Activated CD4-positive, alpha-beta T cell treated with anti-CD3 and anti-CD28 coated beads, Interleukin-2, amount 10 ng/mL, durations not matched to agents 24 days and 14 days (primary cell): ENCODE data around the gene AKAP13. TPM values are rescaled to one million over a fixed set of nuclear protein-coding genes. Genes with fewer than 3 reads are reported as not detected.

ENCODE experiments used
- DNase-seq: peaks from one replicate; pipeline ENCODE4 v3.0.0; 2022
- H3K27ac Mint-ChIP-seq: one replicate; pipeline ENCODE4 v1.8.0; 2022; ENCODE audit warnings: mild to moderate bottlenecking, mixed read lengths
- H3K27me3 Mint-ChIP-seq: one replicate; pipeline ENCODE4 v1.8.0; 2022; ENCODE audit warnings: mixed read lengths
- H3K36me3 Mint-ChIP-seq: one replicate; pipeline ENCODE4 v1.8.0; 2022; ENCODE audit warnings: low read depth, mild to moderate bottlenecking, mixed read lengths
- H3K4me1 Mint-ChIP-seq: one replicate; pipeline ENCODE4 v1.8.0; 2021; ENCODE audit warnings: mixed read lengths
- H3K4me3 Mint-ChIP-seq: one replicate; pipeline ENCODE4 v1.8.0; 2022; ENCODE audit warnings: mild to moderate bottlenecking, moderate library complexity, mixed read lengths
- H3K9me3 Mint-ChIP-seq: one replicate; pipeline ENCODE4 v1.8.0; 2021; ENCODE audit warnings: mixed read lengths
- intact Hi-C: fragments of 100-400 bp; cut with micrococcal nuclease; formaldehyde crosslinking; loops from one replicate; pipeline ENCODE4 v1.15.1; 2023
- total RNA-seq: library from RNA; stranded (reverse); gene quantifications from 2 replicates; pipeline ENCODE4 v1.2.3, GENCODE V29; 2022

AKAP13 gene
- total RNA-seq, 1 donor from 2014 or later, result 71.3 TPM

DNA sequence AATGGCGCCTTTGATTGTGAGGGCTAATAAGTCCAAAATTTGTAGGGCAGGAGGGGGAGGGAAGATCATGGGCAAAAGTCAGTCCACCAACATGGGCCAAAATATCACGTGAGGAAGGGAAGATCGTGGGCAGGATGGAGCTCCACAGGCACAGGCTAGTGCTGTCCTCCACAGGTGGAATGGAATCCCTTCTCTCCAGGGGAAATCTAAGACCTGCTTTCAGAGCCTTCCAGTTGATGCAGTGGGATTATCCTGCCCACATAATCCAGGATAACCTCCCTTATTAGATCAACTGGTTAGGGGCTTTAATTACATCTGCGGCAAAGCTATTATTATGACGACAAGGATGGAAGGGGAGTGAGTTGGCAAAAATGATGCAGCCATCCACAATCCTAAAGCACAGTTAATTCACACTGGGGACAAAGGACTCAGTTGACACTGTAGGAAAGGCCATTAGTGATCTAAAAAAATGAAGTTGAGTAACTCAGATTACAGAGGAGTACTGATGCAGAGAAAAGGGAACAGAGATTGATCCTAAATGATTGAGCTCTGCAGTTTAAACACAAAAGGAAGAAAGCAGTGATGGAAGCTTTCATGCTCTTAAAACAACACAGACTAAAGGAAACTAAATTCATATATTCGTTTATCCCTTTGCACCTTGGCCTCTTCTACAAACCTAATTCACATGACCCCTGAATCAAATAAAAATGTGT lies 159.8 kb downstream of the AKAP13 start:
- peaks cover 24% of the 10 kb centered on the region for H3K36me3 Mint-ChIP-seq
- H3K4me3 Mint-ChIP-seq, result no peak overlapping the region
- H3K27ac Mint-ChIP-seq, result no peak overlapping the region
- H3K27me3 Mint-ChIP-seq, result no peaks in the 10 kb centered on the region
- no peaks in the 10 kb centered on the region for H3K9me3 Mint-ChIP-seq
- intact Hi-C loops, result loop anchor here (5.0 kb wide), 2 partner anchors 128 to 162 kb away; no protein-coding TSS in a partner anchor
- peaks cover 63% of the 10 kb centered on the region for H3K4me1 Mint-ChIP-seq
- DNase-seq, result no peak

DNA sequence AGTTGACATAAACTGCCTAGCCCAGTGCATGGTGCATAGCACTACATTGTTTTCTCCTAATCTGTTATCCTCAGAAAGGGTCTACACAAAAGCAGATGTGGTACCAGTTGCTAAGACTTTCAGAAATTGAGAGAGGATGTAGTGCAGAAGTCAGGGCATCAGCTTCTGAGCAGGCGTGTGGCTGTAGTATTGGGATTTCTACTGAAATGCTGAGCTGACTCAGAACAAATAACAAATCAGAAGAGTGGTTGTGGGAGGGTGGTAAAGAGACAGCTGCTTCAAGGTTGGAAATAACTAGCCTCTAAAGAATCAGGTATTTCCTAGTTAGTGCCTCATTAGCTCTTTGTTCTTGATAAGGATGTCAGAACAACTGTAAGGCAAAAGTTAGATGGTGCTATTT lies 161.3 kb downstream of the AKAP13 start:
- Mint-ChIP-seq H3K9me3 (no peaks in the 10 kb centered on the region), H3K27me3 (no peaks in the 10 kb centered on the region), H3K4me1 (peaks cover 69% of the 10 kb centered on the region), H3K27ac (peak overlapping the region; percentile 66), H3K4me3 (no peak overlapping the region), H3K36me3 (peaks cover 24% of the 10 kb centered on the region)
- DNase-seq, result peak; percentile 70
- intact Hi-C loops, result loop anchor here (1.0 to 5.0 kb wide), 6 partner anchors 41 to 169 kb away; no protein-coding TSS in a partner anchor

DNA sequence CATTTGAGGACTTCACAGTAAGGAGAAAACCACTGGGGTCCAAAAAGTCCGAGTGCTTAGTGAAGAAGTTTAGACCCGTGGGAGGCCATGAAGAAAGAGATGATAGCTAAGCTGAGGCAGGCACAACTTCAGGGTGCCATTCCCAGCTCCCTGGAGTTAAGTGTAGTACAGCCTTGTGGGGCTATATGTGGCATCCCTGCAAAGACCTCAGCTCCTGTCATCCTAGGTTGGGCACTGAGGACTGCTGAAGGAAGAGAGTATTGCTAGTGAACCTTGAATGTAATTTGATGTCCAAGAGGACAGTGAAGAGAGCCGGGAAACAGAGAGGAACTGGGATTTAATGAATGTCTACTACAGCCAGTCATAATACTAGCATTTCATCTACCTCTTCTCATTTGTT lies 162.1 kb downstream of the AKAP13 start:
- Mint-ChIP-seq H3K36me3 (peaks cover 29% of the 10 kb centered on the region), H3K4me3 (peak overlapping the region; percentile 49), H3K4me1 (peaks cover 75% of the 10 kb centered on the region), H3K27ac (peak overlapping the region; percentile 51), H3K9me3 (no peaks in the 10 kb centered on the region), H3K27me3 (no peaks in the 10 kb centered on the region)
- intact Hi-C loops, result loop anchor here (1.0 to 5.0 kb wide), 6 partner anchors 40 to 168 kb away; no protein-coding TSS in a partner anchor
- DNase-seq, result no peak

DNA sequence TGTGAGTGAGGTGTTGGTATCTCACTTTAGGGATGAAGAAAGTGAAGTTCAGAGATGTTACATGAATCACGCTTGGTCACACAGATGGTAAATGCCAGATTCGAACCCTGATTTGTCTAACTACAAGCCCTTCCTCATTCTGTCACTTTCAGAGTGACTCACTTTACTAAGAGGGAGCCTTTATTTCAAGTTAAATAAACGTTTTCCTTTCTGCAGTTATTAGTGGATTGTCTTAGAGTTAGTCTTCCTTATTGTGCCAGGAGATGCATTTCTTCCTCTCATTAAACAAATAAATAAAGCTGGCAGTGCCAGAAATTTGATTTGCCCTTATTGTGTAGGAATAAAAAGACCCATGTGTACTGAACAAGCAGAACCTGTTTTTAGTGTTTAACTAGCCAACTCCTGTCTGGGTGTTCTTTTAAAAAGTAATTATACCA lies 162.5 kb downstream of the AKAP13 start:
- peak overlapping the region; percentile 51 for H3K27ac Mint-ChIP-seq
- H3K27me3 Mint-ChIP-seq, result no peaks in the 10 kb centered on the region
- intact Hi-C loops, result loop anchor here (1.0 to 5.0 kb wide), 7 partner anchors 13 to 167 kb away; no protein-coding TSS in a partner anchor
- H3K4me1 Mint-ChIP-seq, result peaks cover 77% of the 10 kb centered on the region
- peak overlapping the region; percentile 49 for H3K4me3 Mint-ChIP-seq
- peaks cover 33% of the 10 kb centered on the region for H3K36me3 Mint-ChIP-seq
- no peak for DNase-seq
- no peaks in the 10 kb centered on the region for H3K9me3 Mint-ChIP-seq

DNA sequence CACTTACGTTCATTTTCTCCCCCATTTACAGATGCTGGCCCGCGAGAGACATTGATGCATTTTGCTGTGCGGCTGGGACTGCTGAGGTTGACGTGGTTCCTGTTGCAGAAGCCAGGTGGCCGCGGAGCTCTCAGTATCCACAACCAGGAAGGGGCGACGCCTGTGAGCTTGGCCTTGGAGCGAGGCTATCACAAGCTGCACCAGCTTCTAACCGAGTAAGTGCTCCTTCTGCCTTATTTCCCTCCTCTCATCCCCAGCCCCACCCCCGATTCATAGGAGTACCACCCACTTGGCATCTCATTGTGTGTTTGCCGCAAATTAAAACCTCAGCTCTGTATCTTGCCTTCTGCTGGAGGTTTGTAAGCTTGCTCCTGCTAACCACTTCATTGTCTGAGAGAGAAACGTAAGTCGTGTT lies 163.3 kb downstream of the AKAP13 start:
- Mint-ChIP-seq H3K4me1 (peaks cover 75% of the 10 kb centered on the region), H3K27ac (peak overlapping the region; percentile 64), H3K4me3 (peak overlapping the region; percentile 74), H3K36me3 (peaks cover 31% of the 10 kb centered on the region), H3K9me3 (no peaks in the 10 kb centered on the region), H3K27me3 (no peaks in the 10 kb centered on the region)
- peak; percentile 82 for DNase-seq
- intact Hi-C loops, result loop anchor here (1.0 to 5.0 kb wide), 5 partner anchors 13 to 159 kb away; no protein-coding TSS in a partner anchor

DNA sequence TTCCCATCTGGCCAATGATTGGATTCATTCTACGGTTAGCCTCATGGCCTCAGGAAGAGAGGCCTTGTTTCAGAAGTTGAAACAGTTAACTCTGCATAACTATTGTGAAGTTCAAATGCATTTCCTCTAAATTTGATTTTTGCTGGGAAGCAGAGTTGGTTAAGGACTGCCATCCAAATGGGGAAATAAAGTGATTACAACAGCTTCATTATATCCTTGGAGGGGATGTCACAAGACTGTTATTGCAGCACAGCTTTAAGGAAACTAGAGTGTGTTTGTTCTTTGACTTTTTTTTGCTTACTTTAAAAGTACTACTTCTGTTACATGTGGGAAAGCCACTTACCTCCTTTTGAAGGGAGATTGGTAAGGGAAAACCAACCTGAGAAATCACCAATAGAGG lies 164.8 kb downstream of the AKAP13 start:
- no peak for DNase-seq
- no peak overlapping the region for H3K4me3 Mint-ChIP-seq
- H3K27ac Mint-ChIP-seq, result no peak overlapping the region
- H3K4me1 Mint-ChIP-seq, result peaks cover 65% of the 10 kb centered on the region
- no peaks in the 10 kb centered on the region for H3K27me3 Mint-ChIP-seq
- intact Hi-C loops, result no loop called here
- no peaks in the 10 kb centered on the region for H3K9me3 Mint-ChIP-seq
- peaks cover 27% of the 10 kb centered on the region for H3K36me3 Mint-ChIP-seq

DNA sequence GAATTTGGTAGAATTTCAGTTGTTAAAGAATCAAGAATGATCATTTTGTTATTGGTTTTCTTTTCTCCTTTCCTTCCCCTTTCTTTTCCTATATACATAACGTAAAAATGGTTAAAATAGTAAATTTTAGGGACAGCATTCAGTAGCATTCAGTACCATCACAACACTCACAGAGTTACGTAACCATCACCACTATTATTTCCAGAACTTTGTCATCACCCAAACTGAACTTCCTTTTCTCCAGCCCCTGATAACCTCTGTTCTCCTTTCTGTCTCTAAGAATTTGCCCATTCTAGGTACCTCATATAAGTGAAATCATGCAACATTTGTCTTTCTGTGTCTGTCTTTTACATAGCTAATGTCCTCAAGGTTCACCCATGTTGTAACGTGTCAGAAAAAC lies 165.3 kb downstream of the AKAP13 start:
- Mint-ChIP-seq H3K27ac (no peak overlapping the region), H3K36me3 (peaks cover 29% of the 10 kb centered on the region), H3K4me3 (no peak overlapping the region), H3K4me1 (peaks cover 59% of the 10 kb centered on the region), H3K9me3 (no peaks in the 10 kb centered on the region), H3K27me3 (no peaks in the 10 kb centered on the region)
- DNase-seq, result no peak
- intact Hi-C loops, result no loop called here

DNA sequence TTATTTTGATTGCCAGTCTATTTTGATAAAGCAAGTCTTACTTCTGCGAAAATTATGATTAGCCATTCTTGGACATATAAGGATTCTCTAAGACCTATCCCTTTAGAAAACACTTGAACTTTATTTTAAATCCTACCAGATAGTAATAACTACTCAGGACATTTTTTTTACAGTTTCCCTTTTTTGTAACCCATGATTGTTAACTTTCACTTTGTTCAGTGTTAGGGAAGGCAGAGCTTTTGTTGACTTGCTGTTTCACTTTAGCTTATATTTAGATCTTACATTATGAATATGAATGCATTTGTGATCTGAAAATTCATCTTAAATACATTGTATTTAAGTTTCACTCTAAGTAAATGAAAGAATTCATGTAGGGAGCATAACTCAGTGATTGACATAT lies 167.0 kb downstream of the AKAP13 start:
- H3K4me1 Mint-ChIP-seq, result peaks cover 43% of the 10 kb centered on the region
- peak overlapping the region; percentile 35 for H3K27ac Mint-ChIP-seq
- intact Hi-C loops, result no loop called here

DNA sequence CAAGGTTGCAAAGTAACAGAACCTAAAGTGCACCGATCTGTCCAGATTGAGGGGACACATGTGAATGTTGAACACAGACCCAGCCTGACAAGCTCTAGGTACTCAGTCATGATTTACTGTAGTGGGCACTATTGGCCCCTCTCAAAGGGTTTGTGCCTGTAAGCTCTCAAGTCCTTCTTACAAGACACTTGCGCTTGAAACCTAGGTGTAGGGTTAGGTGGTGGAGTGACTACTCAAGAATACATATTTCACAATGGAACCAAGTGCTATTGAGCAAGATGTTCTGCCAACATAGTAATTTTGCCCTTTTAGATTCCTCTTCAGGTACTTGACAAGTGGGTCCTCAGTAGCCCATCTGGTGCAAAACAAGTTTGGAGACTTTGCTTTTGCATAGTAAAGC lies 169.9 kb downstream of the AKAP13 start:
- H3K36me3 Mint-ChIP-seq, result peaks cover 23% of the 10 kb centered on the region
- intact Hi-C loops, result no loop called here
- no peak overlapping the region for H3K4me3 Mint-ChIP-seq
- H3K27me3 Mint-ChIP-seq, result no peaks in the 10 kb centered on the region
- no peaks in the 10 kb centered on the region for H3K9me3 Mint-ChIP-seq
- DNase-seq, result no peak
- H3K4me1 Mint-ChIP-seq, result peaks cover 24% of the 10 kb centered on the region
- H3K27ac Mint-ChIP-seq, result no peak overlapping the region

More for the DNA sequence above, 167.0 kb downstream of the AKAP13 start:
- Mint-ChIP-seq H3K9me3 (no peaks in the 10 kb centered on the region), H3K4me3 (peak overlapping the region; percentile 24), H3K36me3 (peaks cover 32% of the 10 kb centered on the region), H3K27me3 (no peaks in the 10 kb centered on the region)
- no peak for DNase-seq

DNA sequence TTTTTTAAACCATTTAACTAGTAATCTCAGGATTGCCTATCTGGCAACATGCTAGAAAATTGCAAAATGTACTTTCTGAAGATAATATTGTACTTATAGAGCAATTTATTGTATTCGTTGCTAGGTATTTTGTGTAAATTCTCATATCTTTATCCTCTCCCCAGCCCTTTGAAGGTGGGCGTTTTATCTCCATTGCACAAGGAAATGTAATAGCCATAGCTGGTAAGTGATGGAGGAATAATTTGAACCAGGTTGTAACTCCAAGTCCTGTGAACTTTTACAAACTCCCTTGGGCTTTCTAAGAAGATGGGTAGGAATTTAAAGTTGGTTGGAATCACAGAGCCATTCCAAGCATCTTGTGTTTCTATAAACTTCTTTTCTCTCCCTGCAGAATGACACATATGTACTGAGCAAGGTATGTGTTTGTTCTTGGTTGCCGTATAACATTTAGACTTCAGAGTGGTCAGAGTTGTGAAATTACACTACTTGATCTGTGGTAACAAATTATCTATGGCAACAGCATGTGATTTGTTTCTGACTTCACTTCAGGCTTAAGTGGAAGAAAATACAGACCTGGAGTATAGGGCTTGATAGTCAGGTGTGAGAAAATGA lies 170.9 kb downstream of the AKAP13 start:
- intact Hi-C loops, result no loop called here
- Mint-ChIP-seq H3K4me3 (no peak overlapping the region), H3K9me3 (no peaks in the 10 kb centered on the region), H3K36me3 (peaks cover 19% of the 10 kb centered on the region), H3K27ac (no peak overlapping the region), H3K27me3 (no peaks in the 10 kb centered on the region), H3K4me1 (peaks cover 24% of the 10 kb centered on the region)
- no peak for DNase-seq

DNA sequence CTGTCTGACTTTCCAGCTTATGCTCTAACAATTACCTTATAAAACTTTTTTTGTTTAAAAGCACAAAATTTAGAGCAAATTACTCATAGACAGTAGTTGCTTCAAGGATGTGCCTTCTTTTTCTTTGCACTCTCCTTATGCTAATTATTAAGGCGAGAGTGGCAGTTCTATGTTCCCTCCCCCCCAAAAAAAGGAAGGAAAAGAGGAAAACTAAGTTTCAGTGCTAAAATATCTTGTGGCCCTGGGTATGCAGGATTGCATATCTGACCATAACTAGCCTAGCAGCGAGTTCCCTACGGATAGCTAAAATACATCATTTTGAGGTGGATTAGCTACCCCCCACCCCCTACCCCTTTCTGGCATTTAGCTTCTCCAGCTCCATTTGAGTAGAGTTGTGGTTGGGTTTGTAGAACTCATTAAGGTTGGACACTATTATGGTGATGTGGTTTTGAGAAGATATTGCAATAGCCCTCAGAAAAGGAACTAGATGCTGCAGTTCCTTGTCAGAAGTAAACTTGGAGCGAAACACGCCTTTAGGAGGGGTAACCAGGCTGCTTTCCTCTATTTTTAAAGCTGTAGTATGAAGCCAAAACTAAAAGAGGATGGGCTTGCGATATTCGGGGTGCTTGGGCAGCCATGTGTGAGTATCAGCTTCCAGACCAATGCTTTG lies 174.6 kb downstream of the AKAP13 start:
- Mint-ChIP-seq H3K27ac (no peak overlapping the region), H3K27me3 (no peaks in the 10 kb centered on the region), H3K36me3 (peaks cover 17% of the 10 kb centered on the region), H3K4me1 (peaks cover 41% of the 10 kb centered on the region), H3K9me3 (no peaks in the 10 kb centered on the region), H3K4me3 (no peak overlapping the region)
- intact Hi-C loops, result no loop called here
- no peak for DNase-seq

DNA sequence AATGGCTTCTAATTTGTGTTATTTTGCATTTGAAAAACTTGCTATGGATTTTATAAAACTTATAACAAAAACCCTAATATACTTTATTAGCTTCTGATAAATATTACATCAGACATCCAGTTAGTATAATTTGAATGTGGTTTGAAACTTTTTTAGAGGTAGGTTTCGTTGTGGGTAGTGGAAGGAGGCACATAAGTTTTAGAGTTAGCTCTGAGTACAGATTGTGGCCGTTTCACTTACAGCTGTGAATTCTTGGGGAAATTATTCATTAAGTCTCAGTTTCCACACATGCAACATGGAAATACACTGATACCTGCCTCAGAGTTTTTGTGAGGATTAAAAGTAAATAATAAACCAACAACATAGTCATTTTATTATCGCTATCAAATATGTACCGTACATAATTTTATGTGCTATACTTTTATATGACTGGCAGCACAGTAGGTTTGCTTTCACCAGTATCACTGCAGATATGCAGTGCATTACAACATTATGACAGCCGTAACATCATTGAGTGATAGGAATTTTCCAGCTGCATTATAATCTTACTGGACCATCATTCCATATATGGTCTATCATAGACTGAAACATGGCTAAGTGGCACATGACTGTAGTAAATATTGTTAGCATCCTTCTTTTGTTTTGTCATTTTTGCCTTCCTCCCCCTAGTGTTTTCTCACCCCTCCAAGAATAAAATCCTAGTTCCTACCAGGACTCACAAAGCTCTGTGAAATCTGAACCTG lies 175.6 kb downstream of the AKAP13 start:
- Mint-ChIP-seq H3K36me3 (peaks cover 15% of the 10 kb centered on the region), H3K4me3 (no peak overlapping the region), H3K9me3 (no peaks in the 10 kb centered on the region), H3K27ac (peak overlapping the region; percentile 2), H3K27me3 (no peaks in the 10 kb centered on the region), H3K4me1 (peaks cover 41% of the 10 kb centered on the region)
- no peak for DNase-seq
- intact Hi-C loops, result loop anchor here (1.0 kb wide), 1 partner anchor 13 kb away; no protein-coding TSS in a partner anchor

DNA sequence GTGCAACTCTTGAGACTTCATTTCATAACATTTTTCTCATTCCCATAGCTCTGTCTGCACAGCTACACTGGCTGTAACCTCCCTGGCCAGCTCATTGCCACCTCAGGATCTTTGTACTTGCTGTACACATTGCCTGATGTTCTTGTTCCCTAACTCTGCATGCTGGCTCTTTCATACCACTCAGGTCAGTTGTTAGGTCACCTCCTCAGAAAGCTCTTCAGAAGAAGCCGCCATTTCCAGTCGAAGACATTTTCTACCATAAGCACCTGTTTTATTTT lies 176.2 kb downstream of the AKAP13 start:
- DNase-seq, result no peak
- peak overlapping the region; percentile 2 for H3K27ac Mint-ChIP-seq
- H3K27me3 Mint-ChIP-seq, result no peaks in the 10 kb centered on the region
- no peak overlapping the region for H3K4me3 Mint-ChIP-seq
- no peaks in the 10 kb centered on the region for H3K9me3 Mint-ChIP-seq
- peaks cover 13% of the 10 kb centered on the region for H3K36me3 Mint-ChIP-seq
- peaks cover 41% of the 10 kb centered on the region for H3K4me1 Mint-ChIP-seq
- intact Hi-C loops, result loop anchor here (1.0 kb wide), 1 partner anchor 13 kb away; no protein-coding TSS in a partner anchor
